CD14-positive monocyte (primary cell): ENCODE measurements around the gene SNX1. TPM values are rescaled to one million over a fixed set of nuclear protein-coding genes. Genes with fewer than 3 reads are reported as not detected.

Experiments
- DNase-seq, 3 donors: peaks; one replicate each; pipeline ENCODE4 v3.0.0-alpha.2; 2011 to 2022
- H2AFZ ChIP-seq: 2 replicates; pipeline ENCODE4 v1.6.0; 2012; ENCODE audit warnings: mild to moderate bottlenecking, low read depth, low read length, inconsistent platforms; ENCODE audit not compliant: insufficient read depth, poor library complexity, severe bottlenecking
- H3K27ac ChIP-seq, 2 donors: 1 replicate in 1 of 2; 2 replicates in 1 of 2; pipeline ENCODE4 v1.5.1; 2012 to 2013; ENCODE audit warnings: low read length in 2 of 2, control low read depth in 1 of 2, inconsistent platforms in 1 of 2, low read depth in 1 of 2, mild to moderate bottlenecking in 1 of 2
- H3K27me3 ChIP-seq, 2 donors: one replicate each; pipeline versions ENCODE4 v1.6.0 to v1.6.1; 2011 to 2013; ENCODE audit warnings: low read length in 2 of 2; ENCODE audit not compliant: control insufficient read depth in 2 of 2, insufficient read depth in 2 of 2
- H3K36me3 ChIP-seq, 2 donors: replicated peaks in 1 of 2; 1 replicate in 1 of 2; 2 replicates in 1 of 2; pipeline versions ENCODE4 v1.5.1 to v1.6.1; 2012 to 2013; ENCODE audit warnings: low read length in 2 of 2, control low read depth in 1 of 2, inconsistent platforms in 1 of 2, mild to moderate bottlenecking in 1 of 2; ENCODE audit not compliant: insufficient read depth in 2 of 2, control insufficient read depth in 1 of 2
- H3K4me1 ChIP-seq, 2 donors: 1 replicate in 1 of 2; 2 replicates in 1 of 2; pipeline versions ENCODE4 v1.5.1 to v1.6.1; 2012 to 2013; ENCODE audit warnings: low read length in 2 of 2, control low read depth in 1 of 2, inconsistent platforms in 1 of 2, mild to moderate bottlenecking in 1 of 2, moderate library complexity in 1 of 2; ENCODE audit not compliant: insufficient read depth in 2 of 2, control insufficient read depth in 1 of 2
- H3K4me2 ChIP-seq: replicated peaks from 2 replicates; pipeline ENCODE3; 2012; ENCODE audit warnings: low read length, moderate library complexity, mild to moderate bottlenecking; ENCODE audit not compliant: poor library complexity, severe bottlenecking; ENCODE audit errors: extremely low read depth
- H3K4me3 ChIP-seq, 3 experiments: fragments of 200-600 bp in 1 of 3; sonication (generic) in 1 of 3; replicated peaks in 1 of 3; 1 replicate in 2 of 3; 2 replicates in 1 of 3; pipeline ENCODE4 v1.5.1; 2011 to 2013; ENCODE audit warnings: low read length in 3 of 3, mild to moderate bottlenecking in 3 of 3, control low read depth in 2 of 3, low read depth in 2 of 3, inconsistent platforms in 1 of 3, moderate library complexity in 1 of 3
- H3K79me2 ChIP-seq: 2 replicates; pipeline ENCODE4 v1.6.0; 2012; ENCODE audit warnings: mild to moderate bottlenecking, control low read depth, inconsistent platforms, low read length, moderate library complexity; ENCODE audit not compliant: insufficient read depth
- H3K9ac ChIP-seq: 2 replicates; pipeline ENCODE4 v1.6.0; 2017; ENCODE audit warnings: low read length, mild to moderate bottlenecking; ENCODE audit not compliant: insufficient read depth, poor library complexity, severe bottlenecking
- H3K9me3 ChIP-seq, 2 donors: replicated peaks in 1 of 2; 1 replicate in 1 of 2; 2 replicates in 1 of 2; pipeline versions ENCODE4 v1.5.1 to v1.6.1; 2012 to 2013; ENCODE audit warnings: low read length in 2 of 2, control low read depth in 1 of 2; ENCODE audit not compliant: control insufficient read depth in 1 of 2, insufficient read depth in 1 of 2
- H4K20me1 ChIP-seq: 2 replicates; pipeline ENCODE4 v1.6.0; 2012; ENCODE audit warnings: mild to moderate bottlenecking, low read length, control low read depth, moderate library complexity; ENCODE audit not compliant: insufficient read depth
- H3K27ac Mint-ChIP-seq, 7 donors: one replicate each; pipeline ENCODE4 v1.8.0; 2020; ENCODE audit warnings: mild to moderate bottlenecking in 7 of 7, mixed read lengths in 7 of 7, moderate library complexity in 6 of 7, inconsistent platforms in 2 of 7
- H3K27me3 Mint-ChIP-seq, 3 donors: one replicate each; pipeline ENCODE4 v1.8.0; 2021 to 2022; ENCODE audit warnings: low read depth in 3 of 3, mild to moderate bottlenecking in 3 of 3, mixed read lengths in 3 of 3, moderate library complexity in 3 of 3, inconsistent platforms in 1 of 3
- H3K36me3 Mint-ChIP-seq, 2 donors: one replicate each; pipeline ENCODE4 v1.8.0; 2020; ENCODE audit warnings: mixed read lengths in 2 of 2, inconsistent platforms in 1 of 2, mild to moderate bottlenecking in 1 of 2
- H3K4me1 Mint-ChIP-seq: one replicate; pipeline ENCODE4 v1.8.0; 2020; ENCODE audit warnings: mild to moderate bottlenecking, mixed read lengths
- H3K4me3 Mint-ChIP-seq, 2 donors: one replicate each; pipeline ENCODE4 v1.8.0; 2020; ENCODE audit warnings: mild to moderate bottlenecking in 2 of 2, mixed read lengths in 2 of 2, moderate library complexity in 1 of 2
- H3K9me3 Mint-ChIP-seq, 7 donors: one replicate each; pipeline ENCODE4 v1.8.0; 2020 to 2022; ENCODE audit warnings: mixed read lengths in 7 of 7, mild to moderate bottlenecking in 6 of 7, moderate library complexity in 6 of 7, inconsistent platforms in 2 of 7
- CTCF ChIP-seq: fragments of 200-600 bp; IDR thresholded peaks from one replicate; pipeline ENCODE4 v1.8.0; 2022; ENCODE audit warnings: antibody characterized with exemption, mild to moderate bottlenecking
- WGBS: methylation state at CpG from one replicate; pipeline ENCODE4 v1.1.5; 2013; ENCODE audit warnings: missing lambda C conversion rate; ENCODE audit not compliant: insufficient coverage; 5-methylcytosine and 5-hydroxymethylcytosine counted together
- intact Hi-C, 2 donors: fragments of 100-400 bp; cut with micrococcal nuclease; formaldehyde crosslinking; loops; one replicate each; pipeline versions ENCODE4 v1.15.0 to v1.15.1; 2023
- polyA plus RNA-seq, 3 donors: library from polyadenylated mRNA; depleted of rRNA in 1 of 3; unstranded in 2 of 3; stranded (reverse) in 1 of 3; fragments of 300-500 nt in 2 of 3; fragments of >200 nt in 1 of 3; fragmentation: Illumina TruSeq in 2 of 3; gene quantifications; 1 replicate in 2 of 3; 2 replicates in 1 of 3; pipeline ENCODE4 v1.2.3, GENCODE V29; 2012 to 2021

SNX1 gene
- polyA plus RNA-seq, 3 donors, result 104 to 115 (median 115) TPM

- no peaks in the 10 kb centered on the region for H3K9me3 ChIP-seq
- peak overlapping the region; percentile 62 to 90 for H3K27ac ChIP-seq
- no peaks in the 10 kb centered on the region for H3K27me3 ChIP-seq
- DNase-seq, result no peak
- Mint-ChIP-seq H3K4me1 (peaks cover 60% of the 10 kb centered on the region), H3K27me3 (no peaks in the 10 kb centered on the region), H3K36me3 (peaks cover 32 to 37% of the 10 kb centered on the region in 2 donors), H3K9me3 (no peaks in the 10 kb centered on the region), H3K27ac (peak overlapping the region; percentile 81 to 94 (median 90)), H3K4me3 (peak overlapping the region in 1 of 2 donors; percentile 75)
- H2AFZ ChIP-seq, result no peak overlapping the region
- peaks cover 34 to 45% of the 10 kb centered on the region in 2 donors for H3K36me3 ChIP-seq
- H3K4me1 ChIP-seq, result peaks cover 44 to 52% of the 10 kb centered on the region in 2 donors
- peaks cover 98% of the 10 kb centered on the region for H3K79me2 ChIP-seq
- no peak for TF ChIP-seq CTCF
- H3K4me2 ChIP-seq, result peak overlapping the region; percentile 57
- intact Hi-C loops, result loop anchor here in 1 of 2 donors (2.0 kb wide), 1 partner anchor 15 kb away; no protein-coding TSS in a partner anchor
- peak overlapping the region in 1 of 3 experiments; percentile 44 for H3K4me3 ChIP-seq
- peak overlapping the region; percentile 12 for H3K9ac ChIP-seq
- H4K20me1 ChIP-seq, result peaks cover 92% of the 10 kb centered on the region
- WGBS, result 100% methylated on average over 3 of the region's 4 CpGs
Measured at GRCh38 chr15:64112073-64112772, 16.4 kb downstream of the SNX1 start.

- Histone ChIP-seq H3K9ac (peak overlapping the region; percentile 12), H4K20me1 (peaks cover 89% of the 10 kb centered on the region), H2AFZ (no peak overlapping the region), H3K36me3 (peaks cover 41 to 49% of the 10 kb centered on the region in 2 donors), H3K79me2 (peaks cover 96% of the 10 kb centered on the region), H3K4me2 (peak overlapping the region; percentile 57), H3K27ac (peak overlapping the region; percentile 62 to 90), H3K27me3 (no peaks in the 10 kb centered on the region), H3K9me3 (no peaks in the 10 kb centered on the region), H3K4me3 (peak overlapping the region in 1 of 3 experiments; percentile 44), H3K4me1 (peaks cover 38 to 45% of the 10 kb centered on the region in 2 donors)
- whole genome bisulfite sequencing, result no CpG with 5 or more reads among the region's 1 CpG
- Mint-ChIP-seq H3K4me1 (peaks cover 54% of the 10 kb centered on the region), H3K36me3 (peaks cover 35 to 43% of the 10 kb centered on the region in 2 donors), H3K4me3 (peak overlapping the region in 1 of 2 donors; percentile 75), H3K27ac (peak overlapping the region; percentile 81 to 94 (median 90)), H3K9me3 (no peaks in the 10 kb centered on the region), H3K27me3 (no peaks in the 10 kb centered on the region)
- peak; percentile 38 to 75 (median 55) for DNase-seq
- intact Hi-C loops, result loop anchor here in 1 of 2 donors (2.0 kb wide), 1 partner anchor 16 kb away; no protein-coding TSS in a partner anchor
- no peak for TF ChIP-seq CTCF
Measured at GRCh38 chr15:64112904-64113303, 17.1 kb downstream of the SNX1 start.
